Measurements from ENCODE around the gene CREBBP.

GRCh38 chr16:3797904-3798811 is 82.4 kb downstream of the CREBBP start:
- TF ChIP-seq CTCF (IDR thresholded peaks at IDR 0.05; ENCODE audit: extremely low read depth in 1 of 2, insufficient read depth in 1 of 2, low read depth in 1 of 2, low read length in 2 of 2) (no peak), EZH2 (IDR thresholded peaks at IDR 0.05; ENCODE audit: borderline replicate concordance, low read depth, low read length, severe bottlenecking) (no peak), POLR2AphosphoS5 (IDR thresholded peaks at IDR 0.05; ENCODE audit: insufficient read depth, low read depth, low read length) (no peak), POLR2A (IDR thresholded peaks at IDR 0.05; ENCODE audit: low read depth, low read length) (no peak), MAX (IDR thresholded peaks at IDR 0.05; ENCODE audit: insufficient read depth, insufficient read length) (no peak), MYC (IDR thresholded peaks at IDR 0.05; ENCODE audit: low read depth, low read length) (no peak), JUN (IDR thresholded peaks at IDR 0.05; ENCODE audit: borderline replicate concordance, insufficient read depth, insufficient read length, low read depth) (no peak), FOS (IDR thresholded peaks at IDR 0.05; ENCODE audit: borderline replicate concordance, insufficient read depth, low read length) (no peak)

All from endothelial cell of umbilical vein (primary cell).